Neural crest cell (in vitro differentiated cells): ENCODE measurements around the gene HDGFL1. TPM values are rescaled to one million over a fixed set of nuclear protein-coding genes. Genes with fewer than 3 reads are reported as not detected.

Experiments used
- DNase-seq: peaks from one replicate; pipeline ENCODE4 v3.0.0; 2021; ENCODE audit warnings: low read depth, mixed read lengths, low spot score
- H3K27ac Mint-ChIP-seq: one replicate; pipeline ENCODE4 v1.8.0; 2021; ENCODE audit warnings: mild to moderate bottlenecking, mixed read lengths; ENCODE audit not compliant: unreplicated experiment
- H3K27me3 Mint-ChIP-seq: 2 replicates; pipeline ENCODE4 v1.8.0; 2021; ENCODE audit warnings: low read depth, mild to moderate bottlenecking, mixed read lengths
- H3K36me3 Mint-ChIP-seq: 2 replicates; pipeline ENCODE4 v1.8.0; 2021; ENCODE audit warnings: low read depth, mild to moderate bottlenecking, mixed read lengths
- H3K4me1 Mint-ChIP-seq: 2 replicates; pipeline ENCODE4 v1.8.0; 2021; ENCODE audit warnings: mixed read lengths
- H3K4me3 Mint-ChIP-seq: one replicate; pipeline ENCODE4 v1.8.0; 2021; ENCODE audit warnings: mild to moderate bottlenecking, mixed read lengths
- H3K9me3 Mint-ChIP-seq: 2 replicates; pipeline ENCODE4 v1.8.0; 2021; ENCODE audit warnings: mixed read lengths
- CTCF ChIP-seq: fragments of 200-600 bp; sonication (generic); conservative IDR thresholded peaks from 2 replicates; pipeline ENCODE4 v1.5.0; 2021; ENCODE audit warnings: antibody characterized with exemption, mild to moderate bottlenecking
- total RNA-seq: library from RNA; stranded (reverse); gene quantifications from 2 replicates; pipeline ENCODE4 v1.2.1, GENCODE V29; 2021

HDGFL1 gene
- total RNA-seq, 1 donor from 2014 or later: not detected

DNA sequence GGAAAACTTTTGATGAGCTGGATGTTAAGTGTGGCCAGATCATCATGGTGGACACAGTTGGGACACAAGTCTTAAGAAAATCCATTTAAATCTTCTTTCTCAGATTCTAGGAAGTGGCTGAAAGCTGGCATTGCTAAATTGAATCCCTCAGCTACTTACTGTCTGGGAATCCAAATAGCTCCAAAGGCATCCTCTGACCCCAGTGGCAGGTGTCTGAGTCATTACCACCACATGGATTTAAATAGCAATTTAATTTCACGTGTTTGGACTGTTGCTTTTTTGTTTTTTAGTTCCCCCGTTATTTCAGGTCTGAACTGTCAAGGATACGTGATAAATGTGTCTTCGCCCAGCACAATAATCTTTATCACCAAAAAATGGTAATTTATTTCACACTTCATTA lies 33.2 kb upstream of the HDGFL1 start:
- H3K27ac Mint-ChIP-seq: no peak overlapping the region

DNA sequence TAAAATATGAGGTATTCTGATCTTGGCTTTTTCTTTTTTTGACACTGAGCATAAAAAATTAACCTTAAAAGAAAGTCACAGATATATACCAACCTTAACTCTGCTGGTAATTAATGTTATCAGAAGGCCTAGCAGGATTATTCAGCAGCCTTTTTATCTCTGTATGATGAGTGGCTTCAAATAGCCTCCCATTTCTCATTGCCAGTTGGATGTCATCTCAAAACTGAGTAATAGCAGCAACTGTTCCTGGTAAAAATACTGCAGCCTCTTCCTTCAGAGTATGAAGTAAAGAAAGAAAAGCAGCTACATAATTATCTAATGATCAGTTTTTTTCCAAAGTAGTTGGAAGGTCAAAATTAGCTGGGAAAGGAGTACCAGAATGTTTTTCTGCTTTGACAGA lies 24.9 kb upstream of the HDGFL1 start:
- Mint-ChIP-seq H3K9me3 (peaks cover 6% of the 10 kb centered on the region), H3K27ac (no peak overlapping the region), H3K4me1 (no peaks in the 10 kb centered on the region), H3K4me3 (no peak overlapping the region), H3K27me3 (no peaks in the 10 kb centered on the region), H3K36me3 (no peaks in the 10 kb centered on the region)
- no peak for TF ChIP-seq CTCF
- no peak for DNase-seq

More for the DNA sequence above, 33.2 kb upstream of the HDGFL1 start:
- Mint-ChIP-seq H3K4me3 (no peak overlapping the region), H3K27me3 (no peaks in the 10 kb centered on the region), H3K4me1 (no peaks in the 10 kb centered on the region), H3K36me3 (no peaks in the 10 kb centered on the region), H3K9me3 (peaks cover 8% of the 10 kb centered on the region)
- no peak for DNase-seq
- TF ChIP-seq CTCF: no peak

GRCh38 chr6:22545051-22545450 lies 24.3 kb upstream of the HDGFL1 start:
- TF ChIP-seq CTCF: no peak
- Mint-ChIP-seq H3K4me3 (no peak overlapping the region), H3K27me3 (no peaks in the 10 kb centered on the region), H3K36me3 (no peaks in the 10 kb centered on the region), H3K27ac (no peak overlapping the region), H3K9me3 (peaks cover 5% of the 10 kb centered on the region), H3K4me1 (no peaks in the 10 kb centered on the region)
- no peak for DNase-seq

DNA sequence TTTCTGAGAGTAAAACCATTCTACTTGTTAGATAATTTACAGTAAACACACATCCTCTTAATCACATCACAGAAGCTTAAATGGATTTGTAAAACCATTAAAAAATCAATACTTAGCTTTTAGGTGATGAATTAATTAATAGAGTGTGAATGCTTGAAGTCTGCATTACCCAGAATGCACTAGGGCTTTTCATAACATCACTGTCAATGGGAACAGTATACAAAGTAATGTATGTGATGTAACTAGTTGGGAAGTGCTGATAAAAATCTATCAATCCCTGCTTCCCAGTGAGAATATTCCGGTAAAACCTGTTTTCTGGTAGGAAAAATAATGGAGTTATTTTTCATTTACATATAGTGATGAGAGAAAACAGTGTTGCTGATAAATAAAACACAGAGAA lies 23.1 kb upstream of the HDGFL1 start:
- no peak for TF ChIP-seq CTCF
- no peak overlapping the region for H3K4me3 Mint-ChIP-seq
- H3K27me3 Mint-ChIP-seq: no peaks in the 10 kb centered on the region
- DNase-seq: no peak
- H3K27ac Mint-ChIP-seq: no peak overlapping the region
- peaks cover 3% of the 10 kb centered on the region for H3K9me3 Mint-ChIP-seq
- no peaks in the 10 kb centered on the region for H3K4me1 Mint-ChIP-seq
- H3K36me3 Mint-ChIP-seq: no peaks in the 10 kb centered on the region

DNA sequence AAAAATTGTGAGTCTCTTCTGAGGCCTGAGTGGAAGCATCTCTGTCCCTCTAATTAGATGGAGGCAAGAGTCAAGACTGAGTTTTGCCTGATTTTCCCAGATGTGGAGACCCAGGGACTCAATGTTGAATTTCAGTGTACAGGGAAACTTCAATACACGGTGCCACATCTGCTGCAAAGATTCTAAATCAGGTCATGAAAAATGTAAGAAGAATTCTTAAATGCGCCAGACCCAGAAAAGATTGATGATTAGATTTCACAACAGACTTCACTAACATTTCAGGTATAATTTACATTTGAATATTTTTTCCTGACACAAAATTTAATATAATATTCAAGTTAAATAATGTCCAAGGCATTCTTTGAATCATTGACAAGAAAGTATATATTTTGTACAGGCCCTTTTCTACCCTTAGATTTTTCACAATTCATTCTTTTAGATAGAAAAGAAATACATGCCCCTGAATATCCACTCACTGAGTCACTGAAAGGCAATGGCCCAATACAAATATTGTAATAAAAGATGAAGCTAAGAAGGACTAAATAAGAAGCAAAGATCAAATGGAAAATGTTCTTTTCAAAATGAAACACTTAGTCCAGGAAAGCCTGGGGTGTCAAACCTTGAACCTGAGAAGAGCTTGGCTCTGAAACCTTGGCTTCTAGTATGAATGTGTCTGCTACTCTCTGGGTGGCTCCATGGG lies 18.2 kb upstream of the HDGFL1 start:
- no peak for TF ChIP-seq CTCF
- no peaks in the 10 kb centered on the region for H3K36me3 Mint-ChIP-seq
- H3K4me1 Mint-ChIP-seq: no peaks in the 10 kb centered on the region
- H3K27me3 Mint-ChIP-seq: no peaks in the 10 kb centered on the region
- no peak overlapping the region for H3K4me3 Mint-ChIP-seq
- no peak for DNase-seq
- no peak overlapping the region for H3K27ac Mint-ChIP-seq
- H3K9me3 Mint-ChIP-seq: peaks cover 4% of the 10 kb centered on the region
